ENCODE measurements around the gene DHX9.

Gene DHX9

GRCh38 chr1:182842265-182842664 lies 3.1 kb downstream of the DHX9 start:
- DNase-seq, result peak in 1 of 3 experiments; percentile 54

- DNase-seq, result no peak
These were observed 6.2 kb downstream of the DHX9 start for GRCh38 chr1:182845379-182845778.

GRCh38 chr1:182845894-182846293 lies 6.7 kb downstream of the DHX9 start:
- DNase-seq, result no peak

GRCh38 chr1:182847105-182847504 lies 8.0 kb downstream of the DHX9 start:
- no peak for DNase-seq

GRCh38 chr1:182848736-182849135 lies 9.6 kb downstream of the DHX9 start:
- no peak for DNase-seq

GRCh38 chr1:182850319-182850718 lies 11.2 kb downstream of the DHX9 start:
- no peak for DNase-seq

- no peak for DNase-seq
These were observed 12.7 kb downstream of the DHX9 start for GRCh38 chr1:182851825-182852224.

- DNase-seq, result no peak
These were observed 16.8 kb downstream of the DHX9 start for GRCh38 chr1:182855911-182856310.

- DNase-seq, result no peak
These were observed 18.1 kb downstream of the DHX9 start for GRCh38 chr1:182857212-182857611.

GRCh38 chr1:182860658-182861057 lies 21.5 kb downstream of the DHX9 start:
- DNase-seq, result no peak

- no peak for DNase-seq
These were observed 22.8 kb downstream of the DHX9 start for GRCh38 chr1:182861994-182862393.

- no peak for DNase-seq
These were observed 23.7 kb downstream of the DHX9 start for GRCh38 chr1:182862827-182863226.

- DNase-seq, result peak in 1 of 3 experiments; percentile 28
These were observed 24.8 kb downstream of the DHX9 start for GRCh38 chr1:182863940-182864339.

- DNase-seq, result no peak
These were observed 28.7 kb downstream of the DHX9 start for GRCh38 chr1:182867861-182868260.

GRCh38 chr1:182869241-182869666 lies 30.1 kb downstream of the DHX9 start:
- peak in 1 of 3 experiments; percentile 20 for DNase-seq

- no peak for DNase-seq
These were observed 33.7 kb downstream of the DHX9 start for GRCh38 chr1:182872881-182873280.

GRCh38 chr1:182875889-182876288 lies 36.7 kb downstream of the DHX9 start:
- DNase-seq, result no peak

GRCh38 chr1:182877331-182877730 lies 38.2 kb downstream of the DHX9 start:
- no peak for DNase-seq

GRCh38 chr1:182877842-182878241 lies 38.7 kb downstream of the DHX9 start:
- no peak for DNase-seq

GRCh38 chr1:182884872-182885271 lies 45.7 kb downstream of the DHX9 start:
- DNase-seq, result no peak

- DNase-seq, result no peak
These were observed 46.4 kb downstream of the DHX9 start for GRCh38 chr1:182885591-182885990.

GRCh38 chr1:182886985-182887384 lies 47.8 kb downstream of the DHX9 start:
- DNase-seq, result no peak

GRCh38 chr1:182888736-182889531 lies 49.8 kb downstream of the DHX9 start:
- DNase-seq, result peak in 1 of 3 experiments; percentile 27

- DNase-seq, result peak in 1 of 3 experiments; percentile 25
These were observed 50.9 kb downstream of the DHX9 start for GRCh38 chr1:182889997-182890396.
